GM18499 (cell line): Measurements from ENCODE around the gene CEACAM1.
"Not testable (repeated sequence)": the region's sequence is repeated elsewhere in the genome, so short reads cannot be mapped to it uniquely, and the experiment has no call there.

Experiments
- ATAC-seq: cut with Tn5 transposase; IDR thresholded peaks from one replicate; pipeline ENCODE4 v1.9.1; 2021; ENCODE audit warnings: moderate number of reproducible peaks; ENCODE audit not compliant: insufficient read depth, unreplicated experiment

The CEACAM1 gene

DNA sequence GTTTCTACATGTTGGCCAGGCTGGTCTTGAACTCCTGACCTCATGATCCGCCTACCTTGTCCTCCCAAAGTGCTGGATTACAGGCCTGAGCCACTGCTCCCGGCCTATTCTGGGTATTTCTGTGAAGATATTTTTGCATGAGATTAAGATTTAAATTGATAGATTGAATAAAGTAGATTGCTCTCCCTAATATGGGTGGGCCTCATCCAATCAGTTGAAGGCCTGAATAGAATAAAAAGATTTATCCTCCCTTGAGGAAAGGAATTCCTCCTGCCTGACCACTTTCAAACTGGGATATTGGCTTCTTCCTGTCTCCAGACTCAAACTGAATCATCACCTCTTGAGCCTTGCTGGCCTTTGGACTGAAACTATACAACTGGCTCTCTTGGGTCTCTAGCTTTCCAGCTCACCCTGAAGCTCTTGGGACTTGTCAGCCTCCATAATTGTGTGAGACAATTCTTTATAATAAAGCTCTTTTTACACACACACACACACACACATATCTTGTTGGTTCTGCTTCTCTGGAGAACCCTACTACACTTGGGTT lies 49.4 kb downstream of the CEACAM1 start:
- no peak for ATAC-seq

DNA sequence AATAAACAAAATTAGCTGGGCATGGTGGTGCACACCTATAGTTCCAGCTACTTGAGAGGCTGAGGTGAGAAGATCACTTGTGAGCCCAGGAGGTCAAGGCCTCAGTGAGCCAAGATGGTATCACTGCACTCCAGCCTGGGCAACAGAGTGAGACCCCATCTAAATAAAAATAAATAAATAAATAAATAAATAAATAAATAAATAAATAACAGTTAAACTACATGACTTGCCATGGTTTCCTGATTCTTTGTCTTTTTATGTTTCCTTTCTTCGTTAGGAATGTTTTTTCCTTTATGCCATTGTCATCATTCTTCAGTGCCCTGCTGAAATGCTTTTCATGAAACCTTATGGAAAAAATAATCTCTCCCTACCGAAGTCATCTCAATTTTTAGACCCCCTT lies 50.3 kb downstream of the CEACAM1 start:
- ATAC-seq = no peak

DNA sequence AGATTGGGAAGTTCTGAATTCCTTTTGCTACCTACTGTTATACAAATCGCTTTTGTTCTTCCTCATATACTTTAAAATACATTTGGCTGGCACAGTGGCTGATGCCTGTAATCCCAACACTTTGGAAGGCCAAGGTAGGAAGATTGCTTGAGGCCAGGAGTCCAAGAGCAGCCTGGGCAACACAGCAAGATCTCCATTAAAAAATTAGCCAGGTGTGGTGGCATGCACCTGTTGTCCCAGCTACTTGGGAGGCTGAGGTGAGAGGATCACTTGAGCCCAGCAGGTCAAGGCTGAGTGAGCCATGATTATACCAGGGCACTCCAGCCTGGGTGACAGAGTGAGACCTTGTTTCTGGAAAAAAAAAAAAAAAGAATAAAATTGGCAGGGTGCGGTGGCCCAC lies 51.2 kb downstream of the CEACAM1 start:
- no peak for ATAC-seq

DNA sequence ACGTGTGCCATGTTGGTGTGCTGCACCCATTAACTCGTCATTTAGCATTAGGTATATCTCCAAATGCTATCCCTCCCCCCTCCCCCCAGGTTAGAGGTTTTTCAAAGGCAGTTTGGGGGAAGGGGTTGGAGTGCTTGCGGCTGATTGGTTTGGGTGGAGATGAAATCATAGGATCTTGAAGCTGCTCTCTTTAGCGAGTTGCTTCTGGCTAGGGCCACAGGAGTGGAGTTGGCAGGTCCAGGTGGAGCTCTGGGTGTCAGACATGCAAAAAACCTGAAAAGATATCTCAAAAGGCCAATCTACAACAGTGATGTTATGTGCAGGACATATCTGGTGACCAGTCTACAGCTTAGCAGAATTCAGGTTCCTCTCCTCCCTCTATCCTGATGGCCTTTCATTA lies 52.9 kb downstream of the CEACAM1 start:
- no peak for ATAC-seq

DNA sequence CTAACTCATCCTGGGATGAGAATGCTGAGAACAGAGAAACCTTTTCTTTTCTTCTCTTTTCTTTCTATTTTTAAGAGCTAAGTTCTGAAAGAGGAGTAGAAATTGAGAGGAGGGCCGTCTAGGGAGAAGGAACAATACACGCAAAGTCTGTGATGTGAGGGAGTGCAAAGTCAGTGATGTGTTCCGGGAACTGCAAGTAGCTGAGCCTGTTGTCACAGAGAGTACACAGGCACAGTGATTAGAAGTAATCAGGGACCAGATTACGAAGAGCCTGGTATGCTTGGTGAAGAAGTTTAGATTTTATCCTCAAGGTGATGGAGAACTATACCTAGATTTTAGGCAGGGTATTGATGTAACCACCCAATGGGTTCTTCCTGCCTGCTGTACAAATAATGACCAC lies 53.5 kb downstream of the CEACAM1 start:
- ATAC-seq = no peak

DNA sequence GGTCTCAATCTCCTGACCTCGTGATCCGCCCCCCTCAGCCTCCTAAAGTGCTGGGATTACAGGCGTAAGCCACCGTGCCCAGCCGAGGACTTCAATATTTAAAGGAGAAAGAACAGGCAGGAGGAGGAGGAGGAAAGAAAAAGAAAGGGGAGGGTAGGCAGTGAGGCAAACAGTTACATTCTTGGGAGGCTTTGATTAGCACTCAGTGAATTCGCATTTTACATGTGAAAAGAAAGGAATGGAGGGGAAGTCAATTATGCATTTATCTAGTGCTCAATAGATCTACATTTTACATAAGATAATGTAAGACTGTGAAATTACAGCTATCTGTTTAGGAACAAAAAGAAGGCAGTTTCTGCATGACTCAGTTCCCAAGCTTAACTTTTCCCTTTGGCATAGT lies 54.6 kb downstream of the CEACAM1 start:
- ATAC-seq = no peak

DNA sequence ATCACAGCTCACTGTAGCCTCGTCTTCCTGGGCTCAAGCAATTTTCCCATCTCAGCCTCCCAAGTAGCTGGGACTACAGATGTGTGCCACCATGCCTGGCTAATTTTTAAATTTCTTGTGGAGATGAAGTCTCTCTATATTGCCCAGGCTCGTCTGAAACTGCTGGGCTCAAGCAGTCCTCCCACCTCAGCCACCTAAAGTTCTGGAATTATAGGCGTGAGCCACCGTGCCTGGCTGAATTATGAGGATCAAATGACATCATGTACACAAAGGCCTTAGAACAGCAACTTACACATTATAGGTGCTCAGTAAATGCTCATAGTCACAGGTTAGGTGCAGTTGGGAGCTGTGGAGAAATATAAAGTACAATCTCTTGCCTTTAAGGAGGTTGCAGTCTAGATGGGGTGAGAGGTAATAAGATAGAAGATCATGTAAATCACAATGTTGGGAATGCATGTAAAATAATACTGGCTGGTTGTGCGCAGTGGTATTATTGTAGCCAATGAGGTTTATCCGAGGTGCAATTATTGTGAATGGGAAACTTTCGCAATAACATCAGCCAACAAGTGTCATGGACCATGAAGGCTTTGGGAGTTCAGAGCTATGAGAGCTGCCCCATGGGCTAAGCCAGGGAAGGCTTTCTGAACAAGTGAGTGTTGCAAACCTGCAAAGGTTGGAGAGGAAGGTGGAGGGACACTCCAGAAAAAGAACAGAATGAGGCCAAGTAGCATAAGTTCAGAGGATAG lies 55.7 kb downstream of the CEACAM1 start:
- no peak for ATAC-seq

DNA sequence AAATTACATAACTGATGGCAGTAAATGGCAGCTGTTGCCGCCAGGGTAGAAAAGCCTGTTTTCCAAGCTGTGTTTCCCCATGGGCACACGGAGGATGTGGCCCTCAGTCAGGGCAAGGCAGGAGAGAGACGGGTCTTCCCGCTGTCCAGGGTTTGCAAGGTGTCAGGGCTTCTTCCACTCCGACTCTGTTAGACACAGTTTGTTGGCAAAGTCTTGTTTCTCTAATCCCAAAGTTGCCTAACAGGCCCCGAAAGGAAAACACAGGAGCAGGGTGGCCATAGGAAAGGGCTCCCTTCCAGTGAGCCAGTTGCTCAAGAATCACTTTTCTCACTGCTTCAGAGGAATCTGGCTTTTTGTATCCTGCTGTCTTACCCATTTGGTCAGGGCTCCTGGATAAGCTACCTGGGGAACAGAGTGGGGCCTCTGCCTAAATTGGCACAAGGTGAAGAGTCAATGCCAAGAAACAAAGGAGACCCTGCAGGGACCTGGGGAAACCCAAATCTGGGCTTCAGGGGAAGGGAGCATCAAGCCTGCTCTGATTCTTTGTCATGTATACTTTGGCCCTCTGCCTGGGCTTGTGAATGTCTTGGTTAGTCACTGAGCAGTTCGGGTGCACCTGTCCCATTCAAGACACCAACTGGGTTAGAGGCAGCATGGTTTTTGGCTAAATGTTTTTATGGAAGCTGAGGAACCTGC lies 56.6 kb downstream of the CEACAM1 start:
- ATAC-seq = no peak

DNA sequence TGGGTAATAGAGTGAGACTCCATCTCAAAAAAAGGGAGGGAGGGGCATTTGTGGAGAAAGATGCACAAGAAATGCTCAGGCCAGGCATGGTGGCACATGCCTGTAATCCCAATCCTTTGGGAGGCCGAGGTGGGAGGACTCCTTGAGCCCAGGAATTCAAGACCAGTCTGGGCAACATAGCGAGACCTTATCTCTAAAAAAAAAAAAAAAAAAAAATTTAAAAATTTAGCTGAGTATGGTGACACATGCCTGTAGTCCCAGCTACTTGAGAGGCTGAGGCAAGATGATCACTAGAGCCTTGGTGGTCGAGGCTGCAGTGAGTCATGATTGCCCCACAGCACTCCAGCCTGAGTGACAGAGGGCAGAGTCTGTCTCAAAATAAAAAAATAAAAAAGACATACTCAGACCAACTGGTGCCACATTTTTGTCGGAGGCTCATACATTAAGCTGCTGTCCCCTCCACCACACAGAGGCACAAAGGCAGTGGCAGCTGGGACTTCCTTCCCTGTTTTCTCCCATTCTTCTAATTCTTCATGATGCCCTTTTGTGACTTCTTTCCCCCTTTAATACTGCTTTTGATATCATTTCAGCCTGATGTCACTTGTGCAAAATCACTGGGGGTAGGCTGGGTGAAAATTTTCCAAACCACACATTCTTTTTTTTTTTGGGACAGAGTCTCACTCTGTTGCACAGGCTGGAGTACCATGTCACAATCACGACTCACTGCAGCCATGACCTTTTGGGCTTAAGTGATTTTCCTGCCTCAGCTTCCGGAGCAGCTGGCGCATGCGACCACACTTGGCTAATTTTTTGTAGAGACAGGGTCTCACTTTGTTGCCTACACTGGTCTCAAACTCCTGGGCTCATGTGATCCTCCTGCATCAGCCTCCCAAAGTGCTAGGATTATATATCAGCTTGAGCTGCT lies 58.7 kb downstream of the CEACAM1 start:
- no peak for ATAC-seq

DNA sequence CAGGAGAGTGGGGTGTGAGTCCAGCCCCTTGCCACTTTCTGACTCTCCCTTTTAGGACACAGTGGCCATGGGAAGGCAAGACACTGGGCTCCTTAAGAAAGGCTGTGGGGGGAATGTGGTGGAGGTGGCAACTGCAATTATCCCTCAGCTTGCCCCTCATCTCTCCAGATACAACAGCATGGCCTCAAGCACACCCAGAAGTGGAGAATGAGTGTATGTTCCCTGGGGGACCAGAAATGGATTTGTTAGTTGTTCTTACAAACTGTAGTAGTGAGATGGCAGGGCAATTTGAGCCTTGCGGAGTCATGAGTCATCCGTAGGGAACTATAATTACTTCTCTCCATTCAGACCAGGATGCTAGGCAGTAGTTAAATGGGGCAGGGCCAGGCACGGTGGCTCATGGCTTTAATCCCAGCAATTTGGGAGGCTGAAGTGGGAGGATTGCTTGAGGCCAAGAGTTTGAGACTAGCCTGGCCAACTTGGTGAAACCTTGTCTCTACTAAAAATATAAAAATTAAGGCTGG lies 59.9 kb downstream of the CEACAM1 start:
- ATAC-seq = no peak

DNA sequence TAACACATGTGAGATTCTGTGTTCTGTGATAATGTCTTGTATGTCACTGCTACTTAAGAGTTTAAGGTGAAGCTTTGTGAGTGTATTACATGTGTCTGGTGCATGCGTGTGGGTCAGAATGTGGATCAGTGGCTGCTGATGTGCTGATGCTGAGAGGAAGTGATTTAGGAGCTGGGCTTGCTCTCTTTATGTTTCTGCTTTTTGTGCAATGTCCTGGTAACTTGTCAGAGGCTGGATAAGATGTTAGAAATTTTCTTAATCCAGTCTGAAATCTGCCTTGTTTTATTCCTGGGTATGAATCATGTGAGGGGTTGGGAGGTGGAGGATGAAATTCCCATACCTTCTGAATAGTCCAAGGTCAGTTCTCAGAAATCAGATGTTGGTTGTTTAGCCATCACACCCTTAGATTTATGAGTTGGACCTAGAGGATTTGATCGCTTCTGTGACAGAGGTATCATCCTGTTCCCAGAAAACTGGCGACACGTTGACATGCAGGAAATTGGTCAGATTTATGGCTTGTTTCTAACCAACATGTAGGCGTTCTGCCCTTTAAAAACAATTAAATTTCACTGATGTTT lies 61.0 kb downstream of the CEACAM1 start:
- no peak for ATAC-seq

DNA sequence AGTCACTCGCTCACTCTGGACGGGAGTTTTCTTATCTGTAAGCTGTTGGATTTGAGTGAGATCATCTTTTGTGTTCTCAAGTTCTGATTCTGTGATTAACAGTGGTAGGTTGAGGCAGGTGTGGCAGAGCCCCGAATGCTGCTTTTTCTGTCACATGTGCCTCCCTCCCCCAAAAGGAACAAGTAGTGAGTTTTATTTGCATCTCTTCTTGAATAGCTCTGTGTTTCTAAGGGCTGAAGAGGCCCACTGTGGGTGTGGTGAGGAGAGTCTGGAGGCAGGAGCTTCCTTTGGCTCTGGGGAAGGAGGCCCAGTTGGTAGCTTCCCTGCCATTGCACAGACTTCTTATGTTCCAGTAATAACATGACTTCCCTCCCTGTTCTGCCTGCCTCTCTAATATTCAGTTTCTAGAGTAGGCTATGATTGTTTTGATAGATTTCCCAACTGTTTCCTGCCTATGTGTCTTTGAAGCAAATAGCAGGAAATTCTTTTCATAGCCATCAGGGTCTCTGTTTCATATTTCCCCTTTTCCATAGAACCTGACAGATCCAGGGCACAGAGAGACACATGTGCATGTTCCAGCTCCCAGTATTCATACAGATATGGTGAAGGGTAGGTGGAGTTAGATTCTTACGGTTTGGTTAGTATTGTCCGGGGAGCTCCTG lies 61.6 kb downstream of the CEACAM1 start:
- no peak for ATAC-seq

DNA sequence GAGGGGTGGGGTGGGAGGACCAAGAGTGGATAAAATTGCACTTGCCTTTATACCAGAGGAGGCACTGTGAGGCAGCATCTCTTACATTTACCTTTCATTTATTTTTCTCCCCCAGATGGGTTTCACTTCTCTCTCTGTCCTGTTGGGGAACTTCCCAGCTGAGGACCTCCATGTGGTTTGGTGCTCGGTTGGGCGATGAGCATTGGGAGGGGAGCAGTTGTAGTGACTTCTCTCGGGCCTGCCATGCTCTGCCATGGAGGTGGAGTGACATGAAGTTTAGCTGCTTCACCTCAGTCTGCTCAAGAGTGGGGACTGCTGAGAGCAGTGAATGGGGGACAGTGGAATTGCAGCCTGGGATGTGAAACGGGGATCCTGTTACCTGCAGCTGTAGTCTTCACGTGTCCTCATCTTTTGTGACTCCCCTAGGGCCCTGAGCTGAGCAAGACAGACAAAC lies 62.4 kb downstream of the CEACAM1 start:
- peak; percentile 73 for ATAC-seq

DNA sequence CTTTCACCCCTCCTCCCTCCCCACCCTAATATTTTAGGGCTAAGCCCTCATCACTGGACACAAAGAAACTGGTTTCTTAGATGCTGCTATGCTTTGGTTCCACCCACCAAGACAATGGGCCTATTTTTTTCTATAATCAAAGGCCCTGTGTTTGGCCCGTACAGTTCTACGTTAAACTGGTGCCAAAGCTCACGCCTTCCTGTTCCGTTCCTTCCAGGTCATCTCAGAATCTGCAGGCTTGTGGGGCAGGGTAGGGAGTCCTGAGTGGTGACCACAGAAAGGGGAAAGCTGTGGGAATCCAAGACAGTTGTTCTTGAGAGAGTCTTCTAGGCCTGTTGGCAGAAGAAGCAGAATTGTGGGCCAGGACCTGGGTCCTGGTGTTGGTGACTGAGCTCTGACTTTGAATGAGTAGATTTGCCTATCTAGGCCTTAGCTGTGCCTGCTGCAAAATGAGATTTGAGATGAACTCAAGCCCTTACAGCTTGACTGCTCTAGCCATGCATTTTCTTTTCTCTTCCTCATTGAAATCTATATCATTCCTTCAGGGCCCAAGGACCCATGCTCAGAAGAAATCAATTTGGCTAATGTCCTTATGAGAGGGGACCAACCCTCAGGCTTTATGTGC lies 66.5 kb downstream of the CEACAM1 start:
- no peak for ATAC-seq

DNA sequence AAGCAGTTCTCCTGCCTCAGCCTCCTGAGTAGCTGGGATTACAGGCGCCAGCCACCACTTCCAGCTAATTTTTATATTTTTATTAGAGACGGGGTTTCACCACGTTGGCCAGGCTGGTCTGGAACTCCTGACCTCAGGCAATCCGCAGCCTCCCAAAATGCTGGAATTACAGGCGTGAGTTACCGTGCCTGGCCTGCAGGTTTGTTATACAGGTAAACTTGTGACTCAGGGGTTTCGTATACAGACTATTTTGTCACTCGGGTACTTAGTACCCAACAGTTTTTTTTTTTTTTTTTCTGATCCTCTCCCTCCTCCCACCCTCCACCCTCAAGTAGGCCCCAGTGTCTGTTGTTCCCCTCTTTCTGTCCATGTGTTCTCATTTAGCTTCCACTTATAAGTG lies 67.0 kb downstream of the CEACAM1 start:
- not testable (repeated sequence) for ATAC-seq

DNA sequence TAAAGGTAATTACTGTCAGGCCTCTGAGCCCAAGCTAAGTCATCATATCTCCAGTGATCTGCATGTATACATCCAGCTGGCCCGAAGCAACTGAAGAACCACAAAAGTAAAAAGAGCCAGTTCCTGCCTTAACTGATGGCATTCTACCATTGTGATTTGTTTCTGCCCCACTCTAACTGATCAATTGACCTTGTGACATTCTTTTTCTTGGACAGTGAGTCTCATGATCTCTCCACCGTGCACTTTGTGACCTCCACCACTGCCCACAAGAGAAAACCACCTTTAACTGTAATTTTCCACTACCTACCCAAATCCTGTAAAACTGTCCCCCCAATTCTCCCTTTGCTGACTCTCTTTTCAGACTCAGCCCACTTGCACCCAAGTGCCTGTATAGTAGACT lies 68.4 kb downstream of the CEACAM1 start:
- ATAC-seq = no peak
